Muscle of arm (tissue), 14 donors: ENCODE measurements around the gene CEP135. TPM values are rescaled to one million over a fixed set of nuclear protein-coding genes. Genes with fewer than 3 reads are reported as not detected.
A peak's percentile ranks its signal among the peaks of the same experiment; 100 is the strongest.
"Not testable (repeated sequence)": the region's sequence is repeated elsewhere in the genome, so short reads cannot be mapped to it uniquely, and the experiment has no call there.

Source experiments
- DNase-seq: peaks from one replicate; pipeline ENCODE4 v3.0.0-alpha.2; 2013
- long read RNA-seq, 11 donors: transcript quantifications; one replicate each; lab custom pipeline, GENCODE V29; 2026
- polyA plus RNA-seq, 12 donors: library from polyadenylated mRNA; unstranded; fragments of 120-200 nt; gene quantifications; one replicate each; pipeline ENCODE4 v1.2.1, GENCODE V29; 2013; ENCODE audit not compliant: insufficient read length in 12 of 12

CEP135 gene, protein sequence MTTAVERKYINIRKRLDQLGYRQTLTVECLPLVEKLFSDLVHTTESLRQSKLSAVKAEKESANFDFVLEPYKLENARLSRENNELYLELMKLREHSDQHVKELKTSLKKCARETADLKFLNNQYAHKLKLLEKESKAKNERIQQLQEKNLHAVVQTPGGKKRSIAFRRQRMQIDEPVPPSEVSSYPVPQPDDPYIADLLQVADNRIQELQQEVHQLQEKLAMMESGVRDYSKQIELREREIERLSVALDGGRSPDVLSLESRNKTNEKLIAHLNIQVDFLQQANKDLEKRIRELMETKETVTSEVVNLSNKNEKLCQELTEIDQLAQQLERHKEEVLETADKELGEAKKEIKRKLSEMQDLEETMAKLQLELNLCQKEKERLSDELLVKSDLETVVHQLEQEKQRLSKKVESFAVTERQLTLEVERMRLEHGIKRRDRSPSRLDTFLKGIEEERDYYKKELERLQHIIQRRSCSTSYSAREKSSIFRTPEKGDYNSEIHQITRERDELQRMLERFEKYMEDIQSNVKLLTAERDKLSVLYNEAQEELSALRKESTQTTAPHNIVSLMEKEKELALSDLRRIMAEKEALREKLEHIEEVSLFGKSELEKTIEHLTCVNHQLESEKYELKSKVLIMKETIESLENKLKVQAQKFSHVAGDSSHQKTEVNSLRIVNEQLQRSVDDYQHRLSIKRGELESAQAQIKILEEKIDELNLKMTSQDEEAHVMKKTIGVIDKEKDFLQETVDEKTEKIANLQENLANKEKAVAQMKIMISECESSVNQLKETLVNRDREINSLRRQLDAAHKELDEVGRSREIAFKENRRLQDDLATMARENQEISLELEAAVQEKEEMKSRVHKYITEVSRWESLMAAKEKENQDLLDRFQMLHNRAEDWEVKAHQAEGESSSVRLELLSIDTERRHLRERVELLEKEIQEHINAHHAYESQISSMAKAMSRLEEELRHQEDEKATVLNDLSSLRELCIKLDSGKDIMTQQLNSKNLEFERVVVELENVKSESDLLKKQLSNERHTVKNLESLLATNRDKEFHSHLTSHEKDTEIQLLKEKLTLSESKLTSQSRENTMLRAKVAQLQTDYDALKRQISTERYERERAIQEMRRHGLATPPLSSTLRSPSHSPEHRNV
- polyA plus RNA-seq: 10 to 100 TPM in 1 of 12 donors, 1 to 10 TPM in 10, not detected in 1; 4.5 to 13.0 (median 7.0) TPM
- long read RNA-seq, donor 1: 0 reads
- long read RNA-seq, donor 2: 0 reads
- long read RNA-seq, donor 3: 0 reads
- long read RNA-seq, donor 4: 0 reads
- long read RNA-seq, donor 5, full-length matches to known transcripts: 1 of 1 reads
- long read RNA-seq, donor 5, partial matches to known transcripts: 0 of 1 reads
- long read RNA-seq, donor 5, other reads (novel, unspliced or antisense): 0 of 1 reads
- long read RNA-seq, donor 6: 0 reads
- long read RNA-seq, donor 7, full-length matches to known transcripts: 1 of 1 reads
- long read RNA-seq, donor 7, partial matches to known transcripts: 0 of 1 reads
- long read RNA-seq, donor 7, other reads (novel, unspliced or antisense): 0 of 1 reads
- long read RNA-seq, donor 8: 0 reads
- long read RNA-seq, donor 9: 0 reads
- long read RNA-seq, donor 10, partial matches to known transcripts: 0 of 1 reads
- long read RNA-seq, donor 10, other reads (novel, unspliced or antisense): 0 of 1 reads
- long read RNA-seq, donor 11: 0 reads

DNA sequence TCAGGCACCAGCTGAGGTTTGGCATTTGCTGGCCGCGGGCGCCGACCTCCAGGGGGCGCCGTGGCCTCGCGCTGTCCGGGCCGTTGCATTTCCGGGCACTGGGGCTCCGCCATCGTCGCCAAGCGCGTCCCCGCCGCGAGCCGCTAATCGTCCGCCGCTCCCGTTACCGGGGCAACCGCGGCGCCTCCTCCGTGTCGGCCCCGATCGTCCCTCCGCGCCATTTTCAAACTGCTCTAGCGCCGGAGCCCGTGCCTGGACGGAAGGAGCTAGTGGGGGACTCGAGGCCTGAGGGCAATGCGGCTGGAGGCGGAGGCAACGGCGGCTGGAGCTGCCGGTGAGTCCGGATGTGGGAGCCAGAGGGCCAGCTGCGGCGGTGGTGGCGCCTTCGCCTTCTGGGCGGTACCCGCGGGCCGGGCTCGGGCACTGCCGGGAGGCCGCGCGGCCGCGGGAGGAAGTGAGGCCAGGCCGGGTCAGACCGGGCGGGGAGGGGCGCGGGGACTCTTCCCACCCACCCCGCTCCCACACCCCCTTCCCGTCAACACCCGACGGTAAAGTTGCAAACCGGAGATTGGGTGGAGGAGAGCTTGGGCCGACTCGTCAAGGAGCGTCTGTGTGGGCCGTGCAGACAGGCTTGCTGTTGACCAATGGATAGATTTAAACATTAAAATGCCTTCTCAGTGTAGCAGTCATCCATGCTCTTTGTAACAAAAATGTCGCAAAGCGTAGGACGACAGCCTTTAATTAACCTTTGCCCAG lies at the start of gene CEP135:
Gene CEP135 (plus strand): TSS at position 220 of the 756 bp plus-strand sequence. CDS start 3,186 bp downstream, outside the sequence.
- peak; percentile 94 for DNase-seq

DNA sequence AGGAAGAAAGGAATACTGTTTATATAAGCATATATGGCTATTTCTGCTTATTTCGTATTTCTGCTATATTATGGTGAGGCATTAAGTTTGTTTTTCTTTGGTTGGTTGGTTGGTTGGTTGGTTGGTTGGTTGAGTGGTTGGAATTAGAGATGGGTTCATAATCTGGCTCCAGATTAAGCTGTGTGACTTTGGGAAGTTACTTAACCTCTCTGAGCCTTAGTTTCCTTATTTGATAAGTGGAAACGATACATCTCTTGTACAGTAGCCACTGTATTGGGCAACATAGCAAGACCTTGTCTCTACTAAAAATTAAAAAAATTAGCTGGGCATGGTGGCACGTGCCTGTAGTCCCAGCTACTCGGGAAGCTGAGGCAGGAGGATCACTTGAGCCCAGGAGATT lies 46.1 kb upstream of the CEP135 start:
- no peak for DNase-seq

DNA sequence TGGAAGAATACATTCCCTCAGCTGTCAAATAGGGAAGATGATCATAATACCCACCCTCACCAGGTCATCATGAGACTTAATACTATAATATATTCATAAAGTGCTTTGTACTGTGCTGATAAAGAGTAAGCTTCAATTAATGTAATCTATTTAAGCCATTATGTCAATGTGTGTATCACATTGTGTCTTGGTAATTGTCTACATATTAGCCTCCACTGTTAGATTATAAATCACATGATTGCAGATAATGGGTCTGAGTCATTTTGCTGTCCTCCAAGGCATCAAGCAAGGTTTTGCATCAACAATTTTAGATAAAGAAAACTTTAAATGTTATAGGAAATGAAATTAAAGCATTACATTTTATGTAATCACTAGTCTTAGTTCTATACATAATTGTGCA lies 45.2 kb upstream of the CEP135 start:
- DNase-seq: no peak

DNA sequence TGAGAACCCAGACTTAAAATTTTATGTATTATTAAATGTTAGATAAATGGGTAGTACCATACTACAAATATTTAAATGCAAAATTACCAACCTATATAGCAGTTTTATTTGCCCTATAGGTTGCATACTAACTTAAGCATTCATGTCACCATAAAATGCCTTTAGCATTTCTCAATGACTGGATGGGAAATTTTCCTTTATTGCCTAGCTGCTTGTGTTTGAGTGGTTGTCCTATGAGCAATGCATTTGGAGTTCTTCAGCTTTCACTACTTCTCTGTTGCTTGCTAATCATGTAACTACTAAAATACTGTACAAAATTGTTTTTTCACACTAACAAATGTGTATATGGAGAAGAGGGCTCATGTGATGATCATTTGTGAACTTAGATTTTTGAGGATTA lies 44.2 kb upstream of the CEP135 start:
- no peak for DNase-seq

DNA sequence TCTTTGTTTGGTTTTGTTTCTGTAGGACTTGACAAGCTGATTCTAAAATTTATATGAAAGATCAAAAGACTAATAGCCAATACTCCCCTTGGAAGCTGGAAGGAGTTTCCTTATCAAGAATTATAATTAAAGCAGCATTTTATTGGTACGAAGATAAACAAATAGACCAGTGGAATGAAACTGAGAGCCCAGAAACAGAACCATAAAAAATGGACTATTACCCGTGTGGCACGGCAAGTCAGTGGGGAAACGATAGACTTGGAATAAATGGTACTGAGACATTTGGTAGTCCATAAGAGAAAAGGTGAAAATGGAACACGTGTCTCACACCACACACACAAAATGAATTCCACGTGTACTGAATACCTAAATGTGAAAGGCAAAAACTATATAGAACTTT lies 42.4 kb upstream of the CEP135 start:
- no peak for DNase-seq

DNA sequence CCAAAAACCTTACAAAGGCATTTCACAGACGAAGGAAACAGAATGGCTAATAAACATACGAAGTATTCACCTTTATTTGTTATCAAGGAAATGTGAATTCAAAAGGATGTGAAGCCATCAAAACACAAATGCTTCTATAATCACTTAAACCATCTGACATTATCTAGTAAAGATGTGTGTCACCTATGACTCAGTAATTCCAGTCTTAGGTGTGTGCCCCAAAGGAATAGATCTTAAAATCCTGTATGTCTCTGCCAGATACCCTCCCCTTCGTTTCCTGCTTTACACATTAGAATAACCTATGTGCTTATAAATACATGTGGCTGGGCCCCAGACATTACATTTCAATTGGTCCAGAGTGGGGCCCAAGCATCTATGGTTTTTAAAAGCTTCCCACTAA lies 41.8 kb upstream of the CEP135 start:
- no peak for DNase-seq

DNA sequence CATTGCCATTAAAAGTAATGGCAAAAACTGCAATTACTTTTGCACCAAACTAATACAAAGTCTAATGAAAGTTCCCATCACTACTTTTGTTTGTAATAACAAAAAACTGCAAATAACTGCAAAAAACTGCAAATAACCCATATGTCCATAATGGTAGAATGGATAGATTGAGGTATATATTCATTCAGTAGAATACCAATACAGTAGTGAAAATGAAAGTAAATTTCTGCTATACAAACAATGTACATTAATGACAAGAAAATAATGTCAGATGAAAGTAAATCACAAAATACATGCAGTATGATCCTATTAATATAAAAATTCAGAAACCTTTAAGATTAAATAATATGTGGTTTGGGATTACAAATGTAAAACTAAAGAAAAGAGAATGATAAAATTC lies 41.3 kb upstream of the CEP135 start:
- no peak for DNase-seq

DNA sequence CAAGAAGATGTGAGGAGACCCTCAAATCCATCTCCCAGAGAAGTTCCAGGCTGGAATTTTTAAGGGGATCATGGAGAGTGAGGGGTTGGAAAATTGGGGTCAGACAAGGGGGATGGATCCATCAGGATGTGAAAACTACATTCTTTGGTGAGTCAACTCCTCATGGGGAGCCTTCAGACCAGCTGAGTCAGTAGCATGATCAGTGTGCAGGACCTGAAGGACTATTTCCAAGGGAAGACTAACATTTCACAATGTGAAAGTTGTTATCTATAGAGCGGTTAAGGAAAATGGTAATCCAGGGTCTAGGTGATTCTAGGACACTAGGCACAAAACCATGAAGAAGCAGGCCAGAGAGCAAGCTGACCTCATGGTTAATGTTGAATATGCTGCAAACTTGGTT lies 38.6 kb upstream of the CEP135 start:
- no peak for DNase-seq

DNA sequence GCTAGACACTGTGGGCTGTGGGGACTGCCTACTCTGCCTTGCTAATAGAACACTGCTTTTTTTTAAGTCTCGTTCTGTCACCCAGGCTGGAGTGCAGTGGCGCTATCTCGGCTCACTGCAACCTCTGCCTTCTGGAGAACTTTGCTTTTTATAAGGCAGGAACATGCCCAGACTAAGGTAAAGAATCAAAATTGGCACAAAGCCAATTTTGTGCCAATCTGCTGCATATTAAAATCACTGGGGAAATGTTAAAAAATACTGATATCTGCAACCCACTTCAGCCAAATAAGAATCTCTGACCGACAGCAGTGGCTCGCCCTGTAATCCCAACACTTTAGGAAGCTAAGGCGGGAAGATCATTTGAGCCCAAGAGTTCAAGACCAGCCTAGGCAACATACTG lies 36.5 kb upstream of the CEP135 start:
- no peak for DNase-seq

DNA sequence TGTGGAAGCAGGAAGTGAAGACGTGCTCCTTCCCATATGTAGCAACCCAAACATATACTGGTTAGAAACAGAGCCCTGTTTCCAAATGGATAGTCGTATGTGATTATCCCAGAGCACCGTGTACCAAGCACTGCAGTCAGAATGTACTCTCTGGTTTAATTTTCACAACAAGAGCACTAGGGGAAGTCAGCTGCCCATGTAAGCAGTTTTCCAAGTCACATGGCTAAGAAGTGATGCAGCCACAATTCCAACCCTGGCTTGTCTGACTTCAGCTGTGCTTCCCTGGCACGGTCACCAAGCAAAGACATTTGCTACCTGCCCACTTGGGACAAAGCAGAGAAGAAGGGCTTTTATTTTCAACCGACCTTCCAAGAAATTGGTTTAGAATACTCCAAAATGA lies 28.2 kb upstream of the CEP135 start:
- DNase-seq: no peak

DNA sequence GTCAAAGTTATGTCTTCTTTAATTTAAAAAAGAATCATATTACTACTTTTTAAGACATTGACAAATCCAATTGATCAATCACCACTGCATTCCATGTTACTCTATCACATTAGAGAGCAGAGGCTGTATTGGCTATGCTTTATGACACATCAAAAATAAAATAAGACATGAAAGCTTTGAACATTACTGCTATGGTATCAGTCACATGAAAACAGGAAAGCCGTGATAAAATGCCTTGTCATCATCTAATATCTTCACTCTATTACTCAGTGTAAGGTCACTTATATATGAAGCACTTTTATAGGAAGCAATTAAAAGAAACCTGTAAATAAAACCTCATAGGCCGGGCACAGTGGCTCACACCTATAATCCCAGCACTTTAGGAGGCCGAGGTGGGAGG lies 27.7 kb upstream of the CEP135 start:
- DNase-seq: no peak

DNA sequence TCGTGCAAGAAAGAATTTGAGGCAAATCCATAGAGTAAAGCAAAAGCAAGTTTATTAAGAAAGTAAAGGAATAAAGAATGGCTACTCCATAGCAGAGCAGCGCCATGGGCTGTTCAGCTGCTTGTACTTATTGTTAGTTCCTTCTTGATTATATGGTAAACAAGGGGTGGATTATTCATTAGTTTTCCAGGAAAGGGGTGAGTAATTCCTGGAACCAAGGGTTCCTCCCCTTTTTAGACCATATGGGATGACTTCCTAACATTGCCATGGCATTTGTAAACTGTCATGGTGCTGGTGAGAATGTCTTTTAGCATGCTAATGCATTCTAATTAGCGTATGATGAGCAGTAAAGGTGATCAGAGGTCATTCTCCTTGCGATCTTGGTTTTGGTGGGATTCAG lies 23.5 kb upstream of the CEP135 start:
- no peak for DNase-seq

DNA sequence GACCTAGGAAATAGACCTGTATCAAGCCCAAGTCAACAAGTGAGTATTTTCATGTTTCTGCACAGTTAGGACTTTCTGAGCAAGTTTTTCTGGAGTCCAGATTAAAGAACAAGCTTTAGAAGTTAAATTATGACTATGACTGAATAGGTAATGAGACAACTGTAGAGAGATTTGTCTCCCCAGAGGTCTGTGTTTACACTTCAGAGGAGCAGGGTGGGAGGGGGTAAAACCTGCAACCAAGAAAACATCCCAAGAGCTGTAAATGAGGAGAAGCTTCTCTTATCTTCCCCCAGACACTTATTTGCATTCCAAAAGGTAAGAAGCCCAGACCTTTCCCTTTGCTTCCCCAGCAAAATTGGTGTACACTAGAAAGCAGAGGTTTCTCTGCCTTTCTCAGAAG lies 22.1 kb upstream of the CEP135 start:
- no peak for DNase-seq

DNA sequence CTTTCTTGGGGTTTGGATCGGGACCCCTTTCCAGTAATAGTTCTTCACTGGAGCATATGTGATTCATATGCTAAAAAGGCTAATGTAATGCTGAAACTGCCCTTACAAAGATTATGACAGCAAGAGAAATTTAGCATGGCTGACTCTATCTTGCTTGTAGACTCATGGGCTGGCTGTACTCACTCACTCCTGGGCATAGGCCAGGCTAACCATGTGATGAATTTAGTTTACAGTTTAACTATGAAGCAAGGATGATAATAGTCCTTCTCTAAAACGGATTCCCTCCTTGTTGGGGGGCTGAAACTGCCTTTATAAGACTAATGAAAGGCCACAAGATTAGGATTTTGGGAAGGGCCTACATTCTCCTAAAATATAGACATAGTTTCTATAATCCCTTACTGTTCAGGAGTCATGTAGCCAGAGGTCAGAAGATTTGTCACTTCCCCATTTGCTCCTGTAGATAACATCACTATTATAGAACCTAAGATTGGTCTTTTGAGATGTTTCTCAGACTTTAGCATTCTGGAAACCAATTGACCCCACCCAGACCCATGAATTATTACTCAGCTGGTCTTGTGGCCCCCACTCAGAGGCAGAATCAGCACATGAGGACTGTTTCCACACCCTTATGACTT lies 20.8 kb upstream of the CEP135 start:
- DNase-seq: no peak

DNA sequence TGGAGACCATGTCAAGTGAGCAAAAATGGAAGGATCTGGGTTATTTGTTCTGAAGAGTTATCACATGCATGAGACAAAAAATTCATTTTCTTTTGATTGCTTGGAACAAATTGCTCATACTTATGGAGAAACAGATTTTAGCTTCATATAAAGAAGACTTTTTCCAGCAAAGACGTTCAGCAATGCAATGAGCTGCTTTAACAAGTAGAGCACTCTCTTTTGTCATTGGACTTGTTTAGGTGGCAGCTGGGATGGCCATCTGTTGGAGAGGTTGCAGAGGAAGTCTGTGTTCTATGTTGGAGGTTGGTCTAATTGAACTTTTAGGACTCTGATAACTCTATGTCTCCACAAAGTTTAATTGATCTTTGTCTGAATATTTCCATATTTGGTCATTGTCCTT lies 19.9 kb upstream of the CEP135 start:
- no peak for DNase-seq

DNA sequence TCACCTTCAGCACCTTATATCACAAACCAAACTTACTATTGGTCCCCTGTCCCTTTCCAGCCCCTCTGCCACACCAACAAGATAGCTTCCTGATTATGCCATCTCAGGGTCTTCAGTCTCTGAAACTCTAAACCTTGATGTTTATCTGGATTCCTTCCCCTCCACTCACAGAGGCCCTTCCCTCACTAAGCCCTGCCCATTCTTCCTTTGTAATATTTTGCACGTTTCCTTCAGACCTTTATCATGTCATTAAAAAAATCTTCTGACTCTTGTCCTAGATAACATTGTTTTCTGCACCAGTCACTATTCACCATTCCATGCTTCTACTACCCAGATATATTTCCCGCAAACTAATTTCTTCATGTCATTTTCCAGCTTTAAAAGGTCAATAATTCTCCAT lies 17.7 kb upstream of the CEP135 start:
- no peak for DNase-seq

DNA sequence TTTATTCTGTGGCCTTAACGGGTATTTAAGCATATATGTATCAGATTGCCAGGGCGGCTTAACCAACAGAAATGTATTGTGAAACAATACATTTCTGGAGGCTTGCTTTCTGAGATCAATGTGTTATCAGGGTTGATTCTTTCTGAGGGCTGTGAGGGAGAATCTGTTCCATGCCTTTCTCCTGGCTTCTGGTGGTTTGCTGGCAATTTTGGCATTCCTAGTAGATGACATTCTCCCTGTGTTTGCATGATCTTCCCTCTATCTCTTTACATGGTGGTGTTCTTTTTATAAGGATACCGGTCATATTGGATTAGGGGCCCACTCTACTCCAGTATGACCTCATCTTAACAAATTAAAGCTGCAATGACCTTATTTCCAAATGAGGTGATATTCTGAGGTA lies 16.9 kb upstream of the CEP135 start:
- no peak for DNase-seq

DNA sequence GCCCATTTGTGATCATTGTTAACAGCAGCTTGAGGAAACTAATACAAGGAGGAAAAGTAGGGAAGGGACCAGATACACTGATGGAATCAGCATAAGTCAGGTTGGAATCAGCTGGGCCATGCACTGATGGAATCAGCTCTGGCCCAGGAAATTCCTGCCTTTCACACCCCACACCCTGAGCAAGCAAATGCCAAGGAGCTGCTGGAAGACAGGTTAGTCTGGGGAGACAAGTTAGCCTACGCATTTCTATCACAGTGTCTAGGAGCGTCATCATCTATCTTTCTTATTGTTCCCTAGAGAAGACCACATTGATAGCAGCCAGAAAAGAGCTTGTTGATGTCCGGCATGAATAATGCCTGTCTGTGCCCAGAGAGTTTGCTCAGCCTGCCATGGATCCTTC lies 16.2 kb upstream of the CEP135 start:
- no peak for DNase-seq

DNA sequence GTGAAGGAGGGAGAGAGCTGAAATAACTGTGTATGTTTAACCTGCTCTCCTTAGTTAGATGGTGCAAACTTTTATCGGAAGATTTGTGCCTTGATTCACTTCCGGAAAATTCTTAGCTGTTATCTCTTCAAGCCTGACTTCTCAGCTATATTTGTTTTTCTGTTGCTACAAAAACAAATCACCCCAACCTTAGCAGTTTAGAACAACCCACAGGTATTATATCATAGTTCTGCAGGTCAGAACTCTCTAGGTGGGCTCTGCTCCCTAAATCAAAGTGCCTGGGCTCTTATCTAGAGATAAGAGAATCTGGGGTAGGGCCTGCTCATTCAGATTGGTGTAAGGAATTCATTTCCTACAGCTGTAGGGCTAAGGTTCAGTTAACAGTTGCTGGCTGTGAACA lies 15.1 kb upstream of the CEP135 start:
- no peak for DNase-seq

DNA sequence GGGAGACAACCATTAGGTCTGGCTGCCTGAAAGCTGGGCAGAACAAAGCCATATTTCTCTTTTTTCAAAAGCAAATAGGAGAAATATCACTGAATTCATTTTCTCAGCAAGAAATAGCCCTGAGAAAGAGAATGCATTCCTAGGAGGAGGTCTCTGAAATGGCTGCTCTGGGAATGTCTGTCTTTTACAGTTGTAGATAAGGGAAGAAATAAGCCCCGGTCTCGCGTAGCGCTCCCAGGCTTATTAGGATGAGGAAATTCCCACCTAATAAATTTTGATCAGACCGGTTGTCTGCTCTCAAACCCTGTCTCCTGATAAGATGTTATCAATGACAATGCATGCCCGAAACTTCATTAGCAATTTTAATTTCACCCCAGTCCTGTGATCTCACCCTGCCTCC lies 12.8 kb upstream of the CEP135 start:
- DNase-seq: not testable (repeated sequence)
